ENCODE results near the gene SLC25A34.
"Not testable (repeated sequence)": the region's sequence is repeated elsewhere in the genome, so short reads cannot be mapped to it uniquely, and the experiment has no call there.

The SLC25A34 gene

DNA sequence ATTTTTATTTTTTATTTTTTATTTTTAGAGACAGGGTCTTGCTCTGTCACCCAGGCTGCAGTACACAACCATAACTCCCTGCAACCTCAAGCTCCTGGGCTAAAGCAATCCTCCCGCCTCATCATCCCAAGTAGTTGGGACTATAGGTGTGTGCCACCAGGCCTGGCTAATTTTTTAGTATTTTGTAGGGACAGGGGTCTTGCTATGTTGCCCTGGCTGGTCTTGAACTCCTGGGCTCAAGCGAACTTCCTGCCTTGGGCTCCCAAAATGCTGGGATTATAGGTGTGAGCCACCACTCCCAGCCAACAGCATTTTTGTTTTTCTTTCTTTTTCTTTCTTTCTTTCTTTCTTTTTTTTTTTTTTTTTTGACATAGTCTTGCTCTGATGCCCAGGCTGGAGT is 37.9 kb upstream of the SLC25A34 start:
- DNase-seq (ENCODE audit: low spot score): no peak
- TF ChIP-seq, protein P1, sequence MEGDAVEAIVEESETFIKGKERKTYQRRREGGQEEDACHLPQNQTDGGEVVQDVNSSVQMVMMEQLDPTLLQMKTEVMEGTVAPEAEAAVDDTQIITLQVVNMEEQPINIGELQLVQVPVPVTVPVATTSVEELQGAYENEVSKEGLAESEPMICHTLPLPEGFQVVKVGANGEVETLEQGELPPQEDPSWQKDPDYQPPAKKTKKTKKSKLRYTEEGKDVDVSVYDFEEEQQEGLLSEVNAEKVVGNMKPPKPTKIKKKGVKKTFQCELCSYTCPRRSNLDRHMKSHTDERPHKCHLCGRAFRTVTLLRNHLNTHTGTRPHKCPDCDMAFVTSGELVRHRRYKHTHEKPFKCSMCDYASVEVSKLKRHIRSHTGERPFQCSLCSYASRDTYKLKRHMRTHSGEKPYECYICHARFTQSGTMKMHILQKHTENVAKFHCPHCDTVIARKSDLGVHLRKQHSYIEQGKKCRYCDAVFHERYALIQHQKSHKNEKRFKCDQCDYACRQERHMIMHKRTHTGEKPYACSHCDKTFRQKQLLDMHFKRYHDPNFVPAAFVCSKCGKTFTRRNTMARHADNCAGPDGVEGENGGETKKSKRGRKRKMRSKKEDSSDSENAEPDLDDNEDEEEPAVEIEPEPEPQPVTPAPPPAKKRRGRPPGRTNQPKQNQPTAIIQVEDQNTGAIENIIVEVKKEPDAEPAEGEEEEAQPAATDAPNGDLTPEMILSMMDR (IDR thresholded peaks at IDR 0.05; ENCODE audit: extremely low read depth, missing control alignments): no peak

DNA sequence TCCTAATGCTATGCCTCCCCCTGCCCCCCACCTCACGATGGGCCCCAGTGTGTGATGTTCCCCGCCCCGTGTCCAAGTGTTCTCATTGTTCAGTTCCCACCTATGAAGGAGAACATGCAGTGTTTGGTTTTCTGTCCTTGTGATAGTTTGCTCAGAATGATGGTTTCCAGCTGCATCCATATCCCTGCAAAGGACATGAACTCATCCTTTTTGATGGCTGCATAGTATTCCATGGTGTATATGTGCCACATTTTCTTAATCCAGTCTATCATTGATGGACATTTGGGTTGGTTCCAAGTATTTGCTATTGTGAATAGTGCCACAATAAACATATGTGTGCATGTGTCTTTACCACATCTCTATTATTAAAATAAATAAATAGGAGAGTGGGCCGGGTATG is 36.7 kb upstream of the SLC25A34 start:
- DNase-seq (ENCODE audit: low spot score): not testable (repeated sequence)

DNA sequence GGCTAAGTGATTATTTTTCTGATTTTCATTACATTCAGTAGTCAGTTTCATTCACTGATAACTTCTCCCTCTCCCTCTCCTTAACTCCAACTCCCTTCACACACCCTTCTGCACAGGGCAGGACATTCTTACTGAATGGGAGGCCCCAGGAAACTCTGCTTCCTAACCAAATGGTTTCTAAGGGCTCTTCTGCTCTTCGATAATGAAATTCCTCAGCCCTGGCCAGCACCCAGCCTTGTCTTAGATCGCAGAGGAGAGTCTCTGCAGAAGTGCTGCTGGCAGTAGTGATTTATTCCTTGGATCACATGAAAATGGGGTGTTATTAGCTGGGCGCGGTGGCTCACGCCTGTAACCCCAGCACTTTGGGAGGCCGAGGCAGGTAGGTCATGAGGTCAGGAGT is 35.5 kb upstream of the SLC25A34 start:
- no peak for DNase-seq (ENCODE audit: low spot score)
- TF ChIP-seq, protein P1 (IDR thresholded peaks at IDR 0.05; ENCODE audit: extremely low read depth, missing control alignments): no peak

DNA sequence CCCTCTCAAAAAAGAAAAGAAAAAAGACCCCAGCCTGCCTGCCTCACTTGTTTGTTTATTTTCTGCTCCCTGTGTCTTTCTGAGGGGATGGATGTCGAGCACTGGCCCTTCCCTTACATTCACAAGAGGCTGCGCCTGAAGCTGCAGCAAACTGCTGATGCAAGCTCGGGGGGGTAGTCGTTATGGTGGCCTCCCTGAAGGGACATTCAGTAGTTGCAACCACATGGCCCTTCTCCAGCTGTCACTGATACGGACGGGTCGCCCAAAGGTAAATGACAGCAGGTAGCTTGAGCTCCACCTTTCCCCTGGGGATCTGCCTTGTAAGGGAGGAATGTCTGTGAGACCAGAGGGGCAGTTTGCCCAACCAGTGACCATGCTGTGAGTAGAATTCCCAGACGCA is 34.3 kb upstream of the SLC25A34 start:
- DNase-seq (ENCODE audit: low spot score): no peak
- TF ChIP-seq, protein P1 (IDR thresholded peaks at IDR 0.05; ENCODE audit: extremely low read depth, missing control alignments): no peak

DNA sequence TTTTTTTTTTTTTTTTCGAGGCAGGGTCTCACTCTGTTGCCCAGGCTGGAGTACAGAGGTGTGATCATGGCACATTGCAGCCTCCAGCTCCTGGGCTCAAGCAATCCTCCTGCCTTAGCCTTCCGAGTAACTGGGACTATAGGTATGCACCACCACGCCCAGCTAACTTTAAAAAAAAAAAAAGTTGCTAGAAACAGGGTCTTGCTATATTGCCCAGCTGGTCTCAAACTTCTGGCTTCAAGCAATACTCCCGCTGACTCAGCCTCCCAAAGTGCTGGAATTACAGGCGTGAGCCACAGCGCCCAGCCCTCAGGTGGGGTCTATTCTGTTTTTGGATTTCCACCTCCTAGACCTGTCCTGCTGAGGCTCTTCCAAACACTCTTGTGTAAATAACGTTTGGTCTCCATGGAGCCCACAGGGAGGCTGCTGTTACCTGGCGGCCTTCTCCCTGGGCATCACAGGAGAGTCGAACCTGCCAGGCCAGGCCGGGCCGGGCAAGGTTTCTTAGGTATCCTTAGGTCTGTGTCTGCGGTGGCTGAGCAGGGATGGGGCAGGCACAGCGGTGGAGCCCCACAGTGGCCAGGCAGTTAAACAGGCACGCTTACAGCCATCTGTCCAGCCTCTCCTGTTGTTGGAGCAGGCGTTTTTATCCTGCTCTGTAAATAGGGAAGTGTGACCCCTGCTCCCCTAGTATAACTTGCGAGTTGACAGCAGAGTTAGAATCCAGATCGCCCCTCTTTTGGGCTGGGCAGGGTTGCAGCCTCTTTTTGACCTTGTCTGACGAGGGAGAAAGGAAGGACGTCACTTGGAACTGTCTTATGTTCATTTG is 33.1 kb upstream of the SLC25A34 start:
- TF ChIP-seq, protein P1 (IDR thresholded peaks at IDR 0.05; ENCODE audit: extremely low read depth, missing control alignments): no peak

DNA sequence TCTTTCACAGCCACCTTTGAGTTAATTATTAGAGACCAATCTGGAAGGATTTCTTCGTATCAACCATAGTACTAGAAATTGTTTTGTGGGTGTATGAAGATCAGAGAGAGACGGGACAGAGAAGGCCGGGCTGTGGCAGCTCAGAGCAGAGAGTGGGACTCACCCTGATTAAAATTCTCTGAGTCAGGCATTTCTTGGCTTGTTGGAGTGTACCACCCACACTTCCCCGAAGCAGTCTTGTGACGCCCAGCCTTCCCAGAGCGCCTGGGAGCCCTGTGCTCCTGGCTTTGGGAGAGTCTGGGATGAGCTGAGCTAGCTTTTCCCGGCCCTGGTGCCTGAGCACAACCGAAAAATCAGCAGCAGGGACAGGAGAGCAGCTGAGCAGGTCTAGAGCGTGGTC is 32.5 kb upstream of the SLC25A34 start:
- no peak for DNase-seq (ENCODE audit: low spot score)
- TF ChIP-seq, protein P1 (IDR thresholded peaks at IDR 0.05; ENCODE audit: extremely low read depth, missing control alignments): no peak

More for the DNA sequence above, 33.1 kb upstream of the SLC25A34 start:
- DNase-seq (ENCODE audit: low spot score): no peak

DNA sequence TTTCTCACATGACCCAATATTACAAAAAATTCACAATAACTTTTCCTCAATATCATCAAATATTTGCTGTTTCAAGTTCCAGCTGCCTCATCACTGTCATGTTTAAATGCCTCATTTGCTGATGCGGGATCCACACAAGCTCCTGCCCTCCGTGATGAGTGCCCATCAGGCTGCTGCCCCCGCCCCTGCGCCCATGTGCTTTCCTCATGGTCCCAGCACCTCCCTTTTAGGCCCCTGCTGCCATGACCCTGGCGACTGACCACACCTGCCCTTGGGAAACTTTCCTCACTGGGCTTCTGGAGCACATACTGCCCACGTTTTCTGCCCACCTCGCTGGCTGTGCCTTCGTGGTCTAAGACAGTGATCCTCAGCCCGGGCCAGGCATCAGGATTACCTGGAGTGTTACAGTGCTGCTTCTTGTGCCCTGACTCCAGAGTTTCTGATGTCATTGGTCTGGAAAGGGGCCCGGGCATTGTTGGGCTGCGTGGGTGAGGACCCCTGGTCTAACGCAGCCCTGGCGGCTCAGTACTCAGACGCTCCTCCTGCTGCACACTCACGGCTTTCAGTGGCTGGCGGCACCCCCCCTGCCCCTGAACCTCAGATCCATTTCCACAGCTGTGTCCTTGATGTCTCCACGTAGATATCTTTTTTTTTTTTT is 31.4 kb upstream of the SLC25A34 start:
- no peak for DNase-seq (ENCODE audit: low spot score)
- TF ChIP-seq, protein P1 (IDR thresholded peaks at IDR 0.05; ENCODE audit: extremely low read depth, missing control alignments): no peak

Measured in GM20000 (cell line).